Cerebellar nuclear complex (tissue), 1 donor: ENCODE results near the gene ADGRG1.

Experiments
- DNase-seq, 2 experiments: peaks; one replicate each; lab custom pipeline; 2025; lab: John Stamatoyannopoulos, UW

ADGRG1 gene

DNA sequence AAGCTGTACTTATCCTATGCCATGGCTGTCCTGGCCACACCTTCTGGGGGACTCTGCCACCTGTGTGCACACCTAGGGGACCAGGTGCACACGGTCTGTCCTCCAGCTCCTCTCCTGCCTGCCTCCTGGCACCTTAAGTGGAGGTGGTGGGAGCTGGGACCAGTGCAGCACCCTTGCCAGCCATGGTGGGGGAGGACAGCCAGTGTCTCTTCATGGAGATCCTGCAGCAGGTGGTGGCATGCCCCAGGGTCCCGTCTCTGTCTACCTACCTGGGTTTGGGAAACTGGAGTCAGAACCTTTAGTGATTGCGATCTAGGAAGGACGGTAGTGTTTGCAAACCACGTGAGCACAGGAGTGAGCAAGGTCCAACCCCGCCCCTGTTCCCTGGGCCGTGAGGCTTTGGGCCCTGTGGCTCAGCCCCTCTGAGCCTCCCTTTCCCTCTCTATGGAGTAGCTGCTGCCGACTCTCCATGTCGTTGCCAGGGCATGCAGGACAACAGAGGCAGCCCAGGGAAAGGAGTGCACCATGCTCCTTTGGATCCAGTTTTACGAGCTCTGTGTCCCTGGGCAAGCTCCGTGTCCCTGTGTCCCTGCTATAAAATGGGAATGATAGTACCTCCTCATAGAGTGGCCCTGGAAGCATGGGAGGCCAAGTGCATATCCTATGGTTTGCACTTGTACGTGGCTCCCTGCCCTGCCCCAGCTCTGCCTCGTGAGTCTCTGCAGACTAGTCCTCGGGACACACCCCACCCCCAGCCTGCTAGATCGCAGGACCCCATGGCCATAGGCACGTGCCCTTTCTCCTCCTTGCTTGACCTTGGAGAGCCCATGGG lies 7.1 kb downstream of the ADGRG1 start:
- DNase-seq: no peak

DNA sequence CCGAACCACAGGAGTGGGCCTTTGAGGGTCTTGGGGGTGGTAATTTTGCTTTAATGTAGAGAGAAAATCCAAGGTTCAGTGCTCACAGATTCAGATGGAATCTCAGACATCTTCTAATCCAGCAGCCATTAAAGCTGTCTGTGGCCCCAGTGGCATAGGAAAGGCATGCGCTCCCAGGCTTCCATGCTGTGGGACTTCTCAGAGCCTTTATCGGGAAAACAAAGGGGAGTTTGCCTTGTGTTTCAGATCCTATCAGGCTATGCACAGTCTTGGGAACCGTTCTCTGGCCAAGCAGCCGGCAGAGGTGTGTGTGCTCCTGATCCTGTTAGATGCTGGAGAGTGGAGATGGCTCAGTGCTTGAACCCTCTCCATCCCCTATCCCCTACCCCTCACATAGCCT lies 7.8 kb downstream of the ADGRG1 start:
- no peak for DNase-seq

DNA sequence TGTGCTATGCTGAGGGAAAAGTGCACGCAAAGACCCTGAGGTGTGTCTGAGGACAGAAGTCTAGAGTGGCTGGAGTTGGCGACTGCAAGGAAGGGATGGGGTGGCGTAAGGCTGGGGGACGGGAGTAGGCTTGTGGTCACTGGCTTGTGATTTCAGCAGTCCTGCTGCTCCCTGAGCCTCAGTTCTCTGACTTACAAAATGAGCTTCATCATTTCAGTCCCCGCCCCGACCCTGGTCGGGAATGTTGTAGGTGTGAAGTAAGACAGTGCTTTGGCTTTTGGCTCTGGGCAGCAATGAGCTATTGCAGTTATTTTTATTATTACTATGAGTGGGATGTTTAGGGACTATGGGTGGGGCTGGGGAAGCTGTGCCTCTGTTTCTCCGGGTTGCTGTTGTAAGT lies 8.6 kb downstream of the ADGRG1 start:
- DNase-seq: no peak

DNA sequence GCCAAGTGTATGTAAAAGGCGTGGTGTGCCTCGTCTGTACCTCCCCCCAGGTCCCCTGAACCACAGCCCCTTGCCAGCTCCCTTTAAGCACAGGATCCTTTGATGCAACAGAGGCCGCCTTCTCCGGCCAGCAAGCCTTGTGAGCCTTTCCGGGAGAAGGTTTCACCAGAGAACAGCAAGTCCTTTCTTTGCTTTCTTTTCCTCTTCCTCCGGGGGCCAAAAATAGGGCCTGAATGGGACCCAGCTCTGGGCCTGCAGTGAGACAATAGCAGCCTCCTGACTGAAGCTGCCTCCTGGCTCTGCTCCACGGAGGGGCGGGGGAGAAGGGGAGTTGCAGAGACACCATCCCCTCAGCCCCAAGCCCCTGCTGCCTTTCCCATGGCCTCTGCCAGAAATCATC lies 9.0 kb downstream of the ADGRG1 start:
- no peak for DNase-seq

DNA sequence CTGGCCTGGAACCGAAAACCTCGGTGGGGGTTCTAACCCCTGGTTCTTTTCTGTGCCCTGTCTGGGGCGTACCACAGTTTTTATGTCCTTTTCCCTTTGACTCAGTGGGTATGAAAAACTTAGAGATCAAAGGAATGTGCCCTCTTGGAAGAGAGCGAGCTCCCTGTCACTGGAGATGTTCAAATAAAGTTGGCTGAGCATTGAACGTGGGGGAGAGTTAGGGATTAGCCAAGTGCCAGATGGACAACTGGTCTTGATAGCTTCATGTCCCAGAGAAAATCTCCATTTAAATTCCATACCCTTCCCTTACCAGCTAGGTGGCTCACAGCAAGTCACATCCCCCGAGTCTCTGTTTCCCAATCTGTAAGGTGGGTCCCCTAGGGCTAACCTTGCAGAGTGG lies 9.5 kb downstream of the ADGRG1 start:
- DNase-seq: no peak

DNA sequence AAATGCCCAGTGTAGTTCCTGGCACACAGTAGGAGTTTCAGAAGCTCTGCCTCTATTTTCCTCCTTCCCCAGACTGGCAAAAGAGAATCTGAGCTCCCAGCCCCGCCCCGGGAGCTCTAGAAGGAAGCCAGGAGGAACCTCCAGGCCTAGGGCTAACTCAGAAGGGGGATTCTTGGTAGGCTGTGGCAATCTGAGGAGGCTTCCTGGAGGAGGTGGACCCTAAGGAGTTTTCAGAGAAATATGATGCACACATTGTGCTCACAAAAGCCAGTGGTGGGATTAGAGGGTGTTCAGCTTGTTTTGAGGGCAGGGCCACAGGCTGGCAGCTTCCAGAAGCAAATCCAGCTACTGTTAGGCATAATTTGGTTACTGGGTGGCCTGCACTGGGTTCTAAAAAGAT lies 10.0 kb downstream of the ADGRG1 start:
- DNase-seq: no peak

DNA sequence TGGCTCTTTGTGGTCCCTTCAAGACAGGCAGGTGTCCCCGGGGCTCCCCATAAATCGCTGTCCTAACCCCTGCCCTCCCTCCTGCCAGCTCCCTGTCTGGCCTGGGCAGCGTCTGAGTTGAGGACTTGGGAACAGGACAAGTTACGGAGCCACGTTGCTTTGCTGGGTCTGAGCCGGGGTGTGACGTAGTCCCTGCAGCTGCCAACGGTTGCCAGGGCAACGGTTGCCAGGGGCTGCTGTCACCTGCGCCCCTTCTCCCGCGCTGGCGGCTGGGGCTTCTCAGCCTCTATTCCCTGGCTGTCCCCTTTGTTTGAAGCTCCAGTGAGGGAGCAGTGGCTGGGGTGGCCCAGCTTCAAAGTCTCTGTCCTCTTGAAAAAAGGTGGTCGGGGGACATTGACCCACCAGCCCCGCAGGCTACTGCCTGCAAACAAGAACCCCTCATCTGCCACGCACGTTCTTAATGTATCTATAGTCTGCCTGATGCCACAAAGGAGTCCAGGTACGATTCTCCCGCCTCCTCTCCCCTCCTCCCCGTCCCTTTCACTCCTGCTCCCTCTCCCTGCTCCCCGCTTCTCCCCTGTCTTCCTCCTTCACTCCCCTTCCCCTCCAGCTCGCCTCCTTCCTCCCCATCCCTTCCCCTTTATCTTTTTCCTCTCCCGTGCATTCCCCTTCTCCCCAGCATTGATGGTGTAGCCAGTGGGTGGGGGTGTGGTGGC lies 10.9 kb downstream of the ADGRG1 start:
- no peak for DNase-seq

DNA sequence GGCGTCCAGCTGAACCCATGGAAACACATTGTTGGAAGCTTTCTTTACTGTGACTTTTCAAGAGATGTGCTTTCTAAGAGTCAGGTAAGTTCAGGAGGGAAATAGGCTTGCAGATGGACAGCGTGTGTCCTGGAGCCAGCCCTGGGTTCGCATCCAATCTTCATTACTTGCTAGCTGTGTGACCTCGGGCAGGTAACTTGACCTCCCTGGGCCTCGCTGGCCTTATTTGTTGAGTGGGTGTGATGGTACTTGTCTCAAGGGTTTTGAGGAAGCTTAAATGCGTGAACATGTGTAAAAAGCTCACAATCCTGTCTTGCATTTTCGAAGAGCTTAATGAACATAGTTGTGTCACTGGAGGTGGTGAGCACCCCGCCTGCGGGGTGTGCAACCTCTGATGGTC lies 11.8 kb downstream of the ADGRG1 start:
- DNase-seq: no peak

DNA sequence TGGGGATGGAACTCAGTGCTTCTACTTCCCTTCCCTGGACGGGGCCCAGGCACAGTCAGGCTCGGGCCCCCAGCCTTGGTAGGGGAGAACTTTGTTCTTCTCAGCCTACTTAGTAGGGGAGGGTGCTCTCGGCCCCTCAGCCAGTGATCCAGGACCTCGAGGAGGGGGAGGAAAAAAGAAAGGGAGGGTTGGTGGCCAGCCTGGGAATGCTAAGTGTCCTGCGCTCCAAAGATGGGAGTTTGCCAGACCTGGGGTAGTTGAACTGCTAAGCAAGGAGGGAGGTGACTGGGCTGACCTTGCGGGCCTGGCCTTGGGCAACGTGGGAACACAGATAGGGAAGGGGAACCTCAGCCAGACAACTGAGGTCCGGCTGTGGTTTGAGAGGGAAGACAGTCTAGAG lies 12.2 kb downstream of the ADGRG1 start:
- DNase-seq: no peak

DNA sequence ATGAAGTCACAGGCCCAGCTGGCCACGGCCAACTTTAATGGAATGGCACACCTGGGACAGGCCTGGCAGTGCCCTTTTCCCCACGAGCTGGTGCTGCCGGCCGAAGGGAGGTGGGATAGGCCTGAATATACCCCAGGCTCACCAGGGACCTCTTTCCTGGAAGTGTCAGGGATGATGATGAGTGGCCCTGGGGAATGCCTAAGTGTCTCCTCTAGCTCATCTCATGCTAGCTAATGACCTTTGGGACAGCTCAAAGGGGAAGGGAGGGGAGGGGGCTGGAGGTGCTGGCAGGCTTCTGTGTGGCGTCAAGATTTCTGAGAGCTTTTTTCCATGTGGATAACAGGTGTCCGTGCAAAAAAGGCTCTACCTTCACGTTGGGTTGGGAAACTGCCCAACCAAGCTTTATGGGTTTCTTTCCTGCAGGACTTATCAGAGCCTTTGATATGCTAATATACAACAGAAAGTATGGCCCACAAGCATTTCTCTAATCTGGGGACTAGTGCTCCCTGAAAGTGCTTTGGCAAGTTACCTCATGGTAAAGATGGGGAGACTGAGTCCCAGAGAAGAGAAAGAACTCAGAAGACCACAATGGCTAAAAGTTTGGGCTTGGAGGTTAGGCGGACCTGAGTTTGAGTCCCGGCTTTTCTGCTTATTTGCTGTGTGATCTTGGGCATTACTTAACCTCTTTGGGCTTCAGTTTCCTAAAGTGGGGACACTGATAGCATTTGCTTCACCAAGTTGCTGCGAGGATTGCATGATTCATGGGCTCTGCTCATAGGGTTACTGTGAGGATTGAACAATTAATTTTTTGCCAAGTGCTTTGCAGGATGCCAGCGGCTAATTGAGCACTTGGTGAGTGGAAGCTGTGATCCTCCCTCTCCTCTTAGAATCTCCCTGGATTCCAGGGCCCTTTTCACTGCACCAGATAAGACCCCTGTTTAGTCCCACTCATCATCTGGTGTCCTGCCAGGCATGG lies 14.0 kb downstream of the ADGRG1 start:
- no peak for DNase-seq

DNA sequence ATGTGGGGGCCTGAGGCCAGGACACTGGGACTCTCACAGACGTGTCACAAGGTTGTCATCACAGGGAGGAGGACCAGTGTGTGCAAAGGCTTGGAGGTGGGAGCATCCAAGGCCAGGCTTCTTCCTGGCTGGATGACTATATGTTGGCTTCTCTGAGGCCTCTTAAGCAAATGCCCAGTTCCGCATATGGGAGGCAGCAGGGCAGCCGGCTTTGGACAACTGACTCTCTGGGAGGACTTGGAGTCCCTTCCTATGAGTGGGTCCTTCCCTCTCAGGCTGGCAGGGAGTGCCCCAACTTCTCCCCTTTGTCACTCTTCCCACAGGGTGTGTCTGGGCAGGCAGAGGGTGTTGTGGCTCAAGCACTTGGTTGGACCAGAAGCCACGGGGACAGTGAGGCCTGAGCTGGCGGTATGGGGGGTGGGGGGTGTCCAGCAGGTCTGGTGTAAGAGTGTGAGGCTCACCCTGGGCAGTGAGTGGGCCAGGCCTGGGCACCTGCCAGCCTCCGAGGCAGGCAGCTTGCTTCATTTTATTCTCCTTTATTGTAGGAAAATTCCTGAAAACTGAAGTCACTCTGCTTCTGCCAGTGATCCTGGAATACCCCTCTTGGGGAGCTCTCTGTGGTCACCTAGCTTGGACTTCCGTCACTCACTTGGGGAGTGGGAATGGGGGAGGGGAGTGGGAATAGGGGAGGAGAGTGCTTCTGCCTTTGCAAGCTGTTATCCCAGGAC lies 14.9 kb downstream of the ADGRG1 start:
- DNase-seq: no peak

DNA sequence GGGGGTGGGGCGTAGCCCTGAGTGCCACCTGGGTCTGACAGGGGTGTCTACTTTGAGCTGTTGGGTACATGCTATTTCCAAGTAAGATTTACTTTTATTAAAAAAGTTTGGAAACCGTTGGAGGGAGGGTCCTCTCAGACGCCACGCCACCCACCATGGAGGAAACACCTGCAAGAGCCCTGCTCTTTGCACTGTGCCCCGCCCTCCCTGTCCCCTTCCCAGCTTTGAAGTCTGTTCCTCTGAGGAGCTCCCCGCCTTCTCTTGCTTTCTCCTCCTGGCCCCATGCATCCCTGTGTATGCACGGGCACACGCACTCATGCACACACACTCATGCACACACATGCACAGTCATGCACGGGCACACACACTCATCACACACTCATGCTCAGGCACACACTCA lies 15.5 kb downstream of the ADGRG1 start:
- no peak for DNase-seq

DNA sequence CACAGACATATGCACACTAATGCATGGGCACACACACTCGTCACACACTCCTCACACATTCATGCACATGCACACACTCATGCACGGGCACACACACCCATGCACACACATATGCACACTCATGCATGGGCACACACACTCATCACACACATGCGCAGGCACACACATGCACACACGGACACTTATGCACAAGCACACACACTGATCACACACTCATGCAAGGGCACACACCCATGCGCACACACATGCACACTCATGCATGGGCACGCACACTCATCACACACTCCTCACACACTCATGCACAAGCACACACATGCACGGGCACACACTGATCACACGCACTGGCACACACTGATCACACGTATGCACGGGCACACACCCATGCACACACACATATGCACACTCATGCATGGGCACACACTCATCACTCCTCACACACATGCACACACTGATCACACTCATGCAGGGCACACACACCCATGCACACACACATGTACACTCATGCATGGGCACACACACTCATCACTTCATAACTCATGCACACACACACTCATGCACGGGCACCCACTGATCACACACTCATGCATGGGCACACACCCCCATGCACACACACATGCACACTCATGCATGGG lies 16.1 kb downstream of the ADGRG1 start:
- DNase-seq: no peak

DNA sequence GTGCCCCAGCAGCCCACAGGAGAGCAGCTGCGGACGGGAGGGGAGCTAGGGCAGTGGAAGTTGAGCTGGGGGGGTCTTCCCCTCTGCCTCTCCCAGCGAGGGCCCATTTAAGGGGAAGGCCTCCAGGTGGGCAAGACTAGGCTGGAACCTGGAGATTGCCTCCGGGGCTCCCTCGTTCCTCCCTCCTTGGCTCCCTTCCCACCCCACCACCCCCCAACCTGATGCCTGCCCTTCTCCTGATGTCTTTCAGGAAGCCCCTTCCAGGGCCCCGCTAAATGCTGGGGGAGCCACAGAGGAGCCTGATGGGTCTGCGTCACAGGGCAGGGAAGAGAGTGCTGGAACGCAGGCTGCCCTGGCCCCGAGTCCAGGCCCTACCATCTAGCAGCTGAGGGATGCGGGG lies 16.7 kb downstream of the ADGRG1 start:
- no peak for DNase-seq

DNA sequence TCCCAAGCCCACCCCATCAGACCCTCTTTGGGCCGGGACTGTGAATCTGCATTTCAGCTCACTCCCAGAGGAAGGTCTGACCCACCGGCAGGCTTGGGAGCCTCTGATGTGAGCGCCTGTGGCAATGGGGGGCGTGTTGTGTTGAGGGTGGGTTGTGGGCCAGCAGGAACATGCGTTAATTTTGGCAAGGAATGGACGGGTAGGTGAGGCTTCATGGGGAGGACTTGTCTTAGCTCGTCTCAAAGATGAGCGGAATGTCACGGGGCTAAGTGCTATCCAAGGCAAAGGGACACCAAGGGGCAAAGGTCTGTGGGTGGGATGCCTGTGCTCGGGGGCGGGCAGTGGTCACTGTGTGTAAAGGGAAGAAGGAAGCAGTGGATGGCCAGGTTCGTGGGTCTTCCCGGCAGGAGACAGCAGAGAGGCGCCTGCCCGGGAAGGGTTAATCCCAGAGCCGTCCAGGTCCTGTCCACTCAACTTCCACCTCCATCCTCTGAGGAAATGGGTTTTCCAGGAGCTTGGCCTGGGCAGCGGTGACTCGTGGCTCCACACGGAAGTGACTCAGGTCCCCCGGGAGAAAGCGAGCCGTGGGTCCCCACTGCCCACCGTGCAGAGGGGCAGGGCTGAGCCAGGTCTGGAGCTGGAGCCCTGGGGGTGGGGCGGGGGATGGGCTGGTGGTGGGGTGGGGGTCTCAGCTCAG lies 17.4 kb downstream of the ADGRG1 start:
- no peak for DNase-seq

DNA sequence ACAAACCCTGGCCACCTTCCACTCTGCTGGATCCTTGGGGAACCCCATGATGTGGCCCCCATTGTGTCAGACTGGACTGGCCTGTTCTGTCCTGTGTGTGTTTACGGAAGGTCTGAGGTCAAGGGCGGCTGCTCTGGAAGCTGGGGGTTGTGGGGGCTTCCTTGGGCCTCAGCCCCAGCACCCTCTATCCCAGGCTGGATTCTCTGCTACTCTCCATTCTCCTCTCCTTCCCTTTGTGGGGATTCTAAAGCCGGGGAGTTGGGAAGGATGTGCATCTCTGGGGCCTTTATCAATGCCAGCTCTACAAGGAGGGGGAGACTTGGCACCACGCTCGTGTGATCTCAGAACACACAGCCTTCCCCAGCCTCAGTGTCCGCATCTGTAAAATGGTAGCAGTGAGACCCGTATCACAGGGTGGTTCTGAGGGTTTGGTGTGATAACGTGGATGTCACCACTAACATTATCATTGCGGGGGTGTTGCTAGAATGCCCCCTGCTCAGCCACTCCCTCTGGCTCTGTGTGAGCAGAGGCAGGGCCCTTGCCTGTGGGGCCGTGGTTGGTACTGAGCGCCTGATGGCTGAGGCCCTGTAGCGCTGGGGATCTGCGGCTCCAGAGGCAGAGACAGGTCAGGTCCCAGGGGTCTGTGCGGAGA lies 18.1 kb downstream of the ADGRG1 start:
- DNase-seq: no peak

DNA sequence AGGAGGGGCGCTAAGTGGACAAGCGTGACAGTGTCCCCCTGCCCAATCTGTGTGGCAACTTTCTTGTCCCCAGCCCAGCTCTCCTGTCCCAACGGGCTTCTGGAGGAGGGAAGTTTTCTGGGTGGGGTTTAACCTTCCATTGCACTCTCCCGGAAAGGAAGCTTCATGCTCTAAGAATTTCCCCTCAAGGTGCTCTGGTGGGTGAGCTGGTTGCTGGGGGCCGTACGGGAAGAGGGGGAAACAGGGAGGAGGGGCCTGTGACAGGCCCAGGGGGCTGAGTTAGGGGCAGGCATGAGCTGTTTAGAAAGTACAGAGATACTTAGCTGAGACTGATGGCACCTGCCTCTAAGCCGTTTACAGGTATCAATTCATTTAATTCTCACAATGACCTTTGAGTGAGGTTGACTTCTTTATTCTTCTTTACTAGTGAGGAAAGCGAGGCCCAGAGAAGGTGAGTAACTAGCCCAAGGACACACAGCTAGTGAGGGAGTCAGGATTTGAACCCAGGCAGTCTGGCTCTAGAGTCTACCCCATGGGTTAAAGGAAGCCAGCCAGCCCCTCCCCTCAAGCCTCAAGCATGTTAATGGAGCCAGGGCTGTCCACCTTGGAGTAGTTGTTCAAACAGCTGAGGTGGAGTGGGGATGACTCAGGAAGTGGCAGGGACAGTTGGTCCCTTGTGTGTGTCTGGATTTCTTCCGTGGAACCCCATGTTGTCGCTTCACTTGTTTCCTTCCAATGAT lies 18.9 kb downstream of the ADGRG1 start:
- no peak for DNase-seq

DNA sequence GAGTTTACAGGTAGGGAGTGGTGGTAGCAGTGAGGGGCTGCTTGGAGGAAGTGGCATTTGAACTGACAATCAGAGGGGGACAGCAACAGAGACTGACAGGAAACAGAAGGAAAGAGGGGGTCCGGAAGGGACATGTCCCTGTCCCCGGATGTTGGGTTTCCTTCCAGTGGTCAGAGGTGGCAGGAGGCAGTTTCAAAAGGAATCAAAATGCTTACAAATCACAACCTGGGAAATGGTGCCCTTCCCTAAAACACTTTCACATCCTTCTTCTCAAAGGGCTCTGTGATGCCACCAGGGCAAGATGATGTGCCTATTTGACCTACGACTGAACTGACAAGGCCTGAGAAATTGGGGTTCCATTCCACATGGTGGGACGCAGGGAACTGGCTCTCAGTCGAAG lies 19.7 kb downstream of the ADGRG1 start:
- DNase-seq: no peak
